Stomach (tissue), 9 donors: ENCODE results near the gene KIAA2012. TPM values are rescaled to one million over a fixed set of nuclear protein-coding genes. Genes with fewer than 3 reads are reported as not detected.

Source experiments
- DNase-seq, 2 donors: peaks; one replicate each; pipeline versions ENCODE4 v3.0.0 to v3.0.0-alpha.2; 2013 to 2019
- H3K27ac ChIP-seq, 5 donors: fragments of 200-600 bp in 4 of 5; sonication (generic) in 4 of 5; one replicate each; pipeline ENCODE4 v1.5.1; 2013 to 2019; ENCODE audit warnings: mild to moderate bottlenecking in 1 of 5, moderate library complexity in 1 of 5
- H3K27me3 ChIP-seq, 3 donors: fragments of 200-600 bp; sonication (generic); one replicate each; pipeline ENCODE4 v1.5.1; 2017 to 2019; ENCODE audit warnings: mixed run types in 1 of 3
- H3K36me3 ChIP-seq, 4 donors: fragments of 200-600 bp; sonication (generic); 1 replicate in 3 of 4; 2 replicates in 1 of 4; pipeline ENCODE4 v1.5.1; 2016 to 2019
- H3K4me1 ChIP-seq, 4 donors: fragments of 200-600 bp; sonication (generic); one replicate each; pipeline ENCODE4 v1.5.1; 2016 to 2019
- H3K4me3 ChIP-seq, 4 donors: fragments of 200-600 bp; sonication (generic) in 3 of 4; one replicate each; pipeline ENCODE4 v1.5.1; 2016 to 2019; ENCODE audit warnings: mild to moderate bottlenecking in 1 of 4
- H3K9me3 ChIP-seq, 4 donors: fragments of 200-600 bp; sonication (generic); one replicate each; pipeline ENCODE4 v1.5.1; 2016 to 2019
- CTCF ChIP-seq, 7 experiments: fragments of 450-650 bp in 4 of 7; fragments of 200-600 bp in 3 of 7; sonication (generic) in 3 of 7; IDR thresholded peaks; one replicate each; pipeline ENCODE4 v1.5.1; 2016 to 2019; ENCODE audit warnings: antibody characterized with exemption in 7 of 7, control low read depth in 2 of 7, mild to moderate bottlenecking in 1 of 7
- EP300 ChIP-seq: sonication (generic); formaldehyde crosslinking; IDR thresholded peaks from one replicate; pipeline ENCODE4 v1.6.1; 2017; ENCODE audit warnings: antibody characterized with exemption
- POLR2A ChIP-seq, 4 donors: fragments of 450-650 bp; IDR thresholded peaks; one replicate each; pipeline ENCODE4 v1.6.1; 2016; ENCODE audit warnings: antibody characterized with exemption in 4 of 4, control low read depth in 2 of 4, mild to moderate bottlenecking in 1 of 4, moderate library complexity in 1 of 4
- POLR2AphosphoS5 ChIP-seq, 3 donors: sonication (generic); formaldehyde crosslinking; IDR thresholded peaks; one replicate each; pipeline ENCODE4 v1.6.1; 2016; ENCODE audit warnings: antibody characterized with exemption in 3 of 3
- WGBS, 5 donors: extraction: QIAGEN DNeasy Blood & Tissue Kit in 3 of 5; methylation state at CpG; one replicate each; pipeline versions ENCODE4 v1.1.5 to v1.1.7; 2013 to 2018; 5-methylcytosine and 5-hydroxymethylcytosine counted together
- intact Hi-C: fragments of 100-400 bp; cut with DNase I; formaldehyde crosslinking; loops from one replicate; pipeline ENCODE4 v1.15.1; 2023; ENCODE audit warnings: low total_unique reads
- polyA plus RNA-seq, 3 donors: library from polyadenylated mRNA; stranded (reverse); fragments of 200-250 nt; gene quantifications; one replicate each; pipeline ENCODE4 v1.2.3, GENCODE V29; 2013
- total RNA-seq, 5 donors: library from RNA; depleted of rRNA; stranded (reverse); fragments of >200 nt; gene quantifications; one replicate each; pipeline versions ENCODE4 v1.1.0 to v1.2.3, GENCODE V29; 2014 to 2016
- donor health status: healthy with polysubstance abuse.
- donor health status: Bipolar disorder and iron deficiency.
- donor health status: healthy.

Gene KIAA2012
- total and polyA plus RNA-seq, 8 donors = 0.03 to 0.18 TPM; not detected in 6

GRCh38 chr2:202124286-202124685, 51.2 kb downstream of the KIAA2012 start:
- peaks cover 0 to 5% (median 2%) of the 10 kb centered on the region in 4 donors for H3K4me1 ChIP-seq
- peaks cover 0 to 9% (median 3%) of the 10 kb centered on the region in 4 donors for H3K9me3 ChIP-seq
- no peak overlapping the region for H3K4me3 ChIP-seq
- H3K27ac ChIP-seq = no peak overlapping the region
- TF ChIP-seq POLR2A (IDR thresholded peaks at IDR 0.05) (no peak), EP300 (no peak), CTCF (IDR thresholded peaks at IDR 0.05) (no peak), POLR2AphosphoS5 (IDR thresholded peaks at IDR 0.05) (no peak)
- H3K27me3 ChIP-seq = no peaks in the 10 kb centered on the region
- no peaks in the 10 kb centered on the region for H3K36me3 ChIP-seq
- intact Hi-C loops = no loop called here
- WGBS, 5 donors = 80 to 86% (median 82%) methylated on average over 2 of the region's 2 CpGs
- no peak for DNase-seq

- WGBS, 5 donors = 41 to 55% (median 45%) methylated on average over 3 of the region's 3 CpGs
These were observed 54.8 kb downstream of the KIAA2012 start for GRCh38 chr2:202127687-202128331.

GRCh38 chr2:202129841-202130240, 56.8 kb downstream of the KIAA2012 start:
- Histone ChIP-seq H3K4me3 (no peak overlapping the region), H3K4me1 (peaks cover 0 to 8% (median 5%) of the 10 kb centered on the region in 4 donors), H3K27me3 (no peaks in the 10 kb centered on the region), H3K36me3 (no peaks in the 10 kb centered on the region), H3K27ac (no peak overlapping the region), H3K9me3 (no peaks in the 10 kb centered on the region)
- DNase-seq = no peak
- intact Hi-C loops = no loop called here
- WGBS, 5 donors = 61 to 78% (median 65%) methylated on average over 3 of the region's 3 CpGs
- TF ChIP-seq POLR2AphosphoS5 (IDR thresholded peaks at IDR 0.05) (no peak), CTCF (IDR thresholded peaks at IDR 0.05) (no peak), EP300 (no peak), POLR2A (IDR thresholded peaks at IDR 0.05) (no peak)

More at GRCh38 chr2:202127687-202128331, 54.8 kb downstream of the KIAA2012 start:
- Histone ChIP-seq H3K4me3 (no peak overlapping the region), H3K27ac (no peak overlapping the region), H3K36me3 (no peaks in the 10 kb centered on the region), H3K4me1 (peaks cover 0 to 3% (median 1%) of the 10 kb centered on the region in 4 donors), H3K27me3 (no peaks in the 10 kb centered on the region), H3K9me3 (no peaks in the 10 kb centered on the region)
- DNase-seq = no peak
- TF ChIP-seq EP300 = no peak
- intact Hi-C loops = no loop called here

- Histone ChIP-seq H3K4me1 (peaks cover 6 to 28% (median 19%) of the 10 kb centered on the region in 4 donors), H3K9me3 (no peaks in the 10 kb centered on the region), H3K27me3 (no peaks in the 10 kb centered on the region), H3K4me3 (no peak overlapping the region), H3K27ac (no peak overlapping the region), H3K36me3 (no peaks in the 10 kb centered on the region)
- DNase-seq = no peak
- intact Hi-C loops = no loop called here
- TF ChIP-seq EP300 = no peak
- no peak for TF ChIP-seq CTCF (IDR thresholded peaks at IDR 0.05)
- TF ChIP-seq POLR2A (IDR thresholded peaks at IDR 0.05) = no peak
- TF ChIP-seq POLR2AphosphoS5 (IDR thresholded peaks at IDR 0.05) = no peak
- 84 to 92% (median 90%) methylated on average over 5 of the region's 5 CpGs for WGBS, 5 donors
These were observed 60.3 kb downstream of the KIAA2012 start for GRCh38 chr2:202133200-202133908.

- TF ChIP-seq POLR2AphosphoS5 (IDR thresholded peaks at IDR 0.05) (no peak), CTCF (IDR thresholded peaks at IDR 0.05) (no peak), EP300 (no peak), POLR2A (IDR thresholded peaks at IDR 0.05) (no peak)
- Histone ChIP-seq H3K4me1 (peaks cover 6 to 28% (median 19%) of the 10 kb centered on the region in 4 donors), H3K36me3 (no peaks in the 10 kb centered on the region), H3K9me3 (no peaks in the 10 kb centered on the region), H3K27me3 (no peaks in the 10 kb centered on the region), H3K4me3 (no peak overlapping the region), H3K27ac (no peak overlapping the region)
- DNase-seq = no peak
- intact Hi-C loops = no loop called here
These were observed 60.8 kb downstream of the KIAA2012 start for GRCh38 chr2:202133909-202134265.
